ENCODE results near the gene PLXNB2.
A peak's percentile ranks its signal among the peaks of the same experiment; 100 is the strongest.

PLXNB2 gene

GRCh38 chr22:50252082-50253045 is 55.1 kb downstream of the PLXNB2 start:
- DNase-seq (ENCODE audit: insufficient read length, low spot score) (peak; percentile 67), FAIRE-seq (no peak)
- TF ChIP-seq POLR2A (IDR thresholded peaks at IDR 0.05; ENCODE audit: low read depth, low read length) = no peak

GRCh38 chr22:50251477-50252081 is 55.9 kb downstream of the PLXNB2 start:
- no peak for TF ChIP-seq POLR2A (IDR thresholded peaks at IDR 0.05; ENCODE audit: low read depth, low read length)
- DNase-seq (ENCODE audit: insufficient read length, low spot score) (no peak), FAIRE-seq (no peak)

GRCh38 chr22:50250555-50251476 is 56.6 kb downstream of the PLXNB2 start, which contains the start of gene HDAC10:
Gene HDAC10 (minus strand): TSS chr22:50251265. CDS start chr22:50251032, 233 bp downstream.
- DNase-seq (ENCODE audit: insufficient read length, low spot score) = peak; percentile 72

GRCh38 chr22:50250249-50250554 is 57.2 kb downstream of the PLXNB2 start:
- FAIRE-seq (no peak), DNase-seq (ENCODE audit: insufficient read length, low spot score) (no peak)
- no peak for TF ChIP-seq POLR2A (IDR thresholded peaks at IDR 0.05; ENCODE audit: low read depth, low read length)

More at GRCh38 chr22:50250555-50251476, 56.6 kb downstream of the PLXNB2 start, which contains the start of gene HDAC10:
- peak; percentile 52 for TF ChIP-seq POLR2A (IDR thresholded peaks at IDR 0.05; ENCODE audit: low read depth, low read length)
- FAIRE-seq = no peak

GRCh38 chr22:50249341-50250248 is 57.9 kb downstream of the PLXNB2 start:
- no peak; the same call in 1 of the 2 replicates for TF ChIP-seq POLR2A (IDR thresholded peaks at IDR 0.05; ENCODE audit: low read depth, low read length)
- FAIRE-seq = no peak
- no peak for DNase-seq (ENCODE audit: insufficient read length, low spot score)

GRCh38 chr22:50248196-50249081 is 59.0 kb downstream of the PLXNB2 start:
- DNase-seq (ENCODE audit: insufficient read length, low spot score) = no peak

GRCh38 chr22:50247748-50248147 is 59.7 kb downstream of the PLXNB2 start:
- DNase-seq (ENCODE audit: insufficient read length, low spot score) = no peak
- no peak for FAIRE-seq
- TF ChIP-seq POLR2A (IDR thresholded peaks at IDR 0.05; ENCODE audit: low read depth, low read length) = no peak

More at GRCh38 chr22:50248196-50249081, 59.0 kb downstream of the PLXNB2 start:
- no peak for TF ChIP-seq POLR2A (IDR thresholded peaks at IDR 0.05; ENCODE audit: low read depth, low read length)
- no peak for FAIRE-seq

GRCh38 chr22:50246242-50247175 is 60.9 kb downstream of the PLXNB2 start:
- DNase-seq (ENCODE audit: insufficient read length, low spot score) (no peak), FAIRE-seq (no peak)
- TF ChIP-seq POLR2A (IDR thresholded peaks at IDR 0.05; ENCODE audit: low read depth, low read length) = no peak

- TF ChIP-seq POLR2A (IDR thresholded peaks at IDR 0.05; ENCODE audit: low read depth, low read length) = no peak
- DNase-seq (ENCODE audit: insufficient read length, low spot score) (no peak), FAIRE-seq (no peak)
Observed at GRCh38 chr22:50245214-50246072, 62.0 kb downstream of the PLXNB2 start.
